Right forelimb (tissue), 1 donor: Measurements from ENCODE around the gene ZFAND5.

Source experiments
- DNase-seq: peaks from one replicate; pipeline ENCODE4 v3.0.0-alpha.2; 2018

The ZFAND5 gene

DNA sequence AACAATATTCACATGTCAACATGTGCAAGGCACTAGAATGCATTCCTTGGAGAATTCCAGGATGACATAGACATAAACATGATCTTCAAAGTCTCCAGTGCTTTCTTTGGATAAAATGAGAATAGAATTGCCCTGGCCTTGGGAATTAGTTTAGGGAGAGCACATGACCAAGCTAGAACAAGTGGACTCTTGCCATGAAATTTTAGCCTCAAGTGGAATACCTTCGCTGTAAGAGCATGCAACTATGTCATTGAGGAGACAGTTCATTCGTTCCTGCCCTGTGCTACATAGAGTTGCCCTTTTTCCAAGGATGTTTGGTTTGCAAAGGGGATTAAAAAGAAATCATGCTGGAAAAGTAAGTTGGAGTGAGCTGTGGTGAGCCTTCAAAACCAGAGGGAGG lies 42.7 kb downstream of the ZFAND5 start:
- no peak for DNase-seq

GRCh38 chr9:72315510-72316311 lies 49.3 kb downstream of the ZFAND5 start:
- DNase-seq: peak; percentile 59

DNA sequence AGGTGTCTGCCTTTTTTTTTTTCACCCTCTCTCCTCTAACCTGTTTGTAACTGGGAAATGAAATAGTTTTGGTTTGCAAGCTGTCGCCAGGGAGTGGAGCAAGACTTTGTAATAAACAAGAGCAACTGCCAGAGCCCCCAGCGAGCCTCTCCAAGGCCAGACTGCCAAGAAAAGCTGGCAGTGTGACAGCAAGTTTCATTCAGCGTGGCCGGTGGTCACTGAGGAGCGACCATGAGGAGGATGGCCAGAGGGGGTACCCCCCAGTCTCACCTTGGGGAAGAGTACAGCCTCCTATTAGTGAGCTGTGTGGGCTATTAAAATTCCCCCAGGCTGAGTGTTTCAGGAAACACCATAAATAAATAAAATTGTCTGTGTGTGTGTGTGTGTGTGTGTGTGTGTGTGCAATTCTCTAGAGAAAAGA lies 49.9 kb downstream of the ZFAND5 start:
- peak; percentile 73 for DNase-seq

DNA sequence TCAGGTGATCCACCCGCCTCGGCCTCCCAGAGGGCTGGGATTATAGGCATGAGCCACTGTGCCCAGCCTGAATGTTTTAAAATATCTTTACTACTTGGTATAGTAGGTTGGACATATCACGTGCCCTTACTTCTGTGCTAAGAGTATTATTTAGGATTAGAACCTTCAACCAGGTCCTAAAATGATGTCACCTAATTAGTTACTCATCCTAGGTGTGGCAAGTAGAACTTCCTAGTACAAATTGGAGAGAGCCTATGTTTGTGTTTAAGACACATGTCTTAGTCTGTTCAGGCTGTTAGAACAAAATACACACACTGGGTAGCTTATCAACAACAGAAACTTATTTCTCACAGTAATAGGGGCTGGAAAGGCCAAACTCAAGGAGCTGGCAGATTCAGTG lies 51.5 kb downstream of the ZFAND5 start:
- DNase-seq: no peak

- no peak for DNase-seq
These were observed 52.5 kb downstream of the ZFAND5 start for GRCh38 chr9:72312386-72312987.

GRCh38 chr9:72309364-72310133 lies 55.5 kb downstream of the ZFAND5 start:
- DNase-seq: no peak

DNA sequence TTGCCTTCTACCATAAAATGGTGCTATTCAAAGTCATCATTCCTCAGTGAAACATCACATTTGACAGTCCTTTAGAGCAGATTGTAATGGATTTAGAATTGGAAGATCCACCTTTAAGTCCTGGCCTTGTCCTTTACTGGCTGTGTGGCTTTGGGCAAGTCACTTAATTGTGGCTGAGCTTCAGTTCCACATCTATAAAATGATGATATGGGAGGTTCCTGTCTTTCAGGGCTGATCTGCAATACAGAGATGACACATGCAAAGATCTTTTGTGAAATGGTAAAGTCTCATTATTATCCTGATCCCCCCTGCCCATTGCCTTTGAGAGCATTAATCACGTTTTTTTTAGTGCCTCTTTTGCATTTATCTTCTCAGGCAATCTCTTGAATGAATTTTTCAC lies 58.2 kb downstream of the ZFAND5 start:
- DNase-seq: no peak

GRCh38 chr9:72305707-72306106 lies 59.3 kb downstream of the ZFAND5 start:
- DNase-seq: no peak

- DNase-seq: peak; percentile 78
These were observed 59.9 kb downstream of the ZFAND5 start for GRCh38 chr9:72305102-72305546.

DNA sequence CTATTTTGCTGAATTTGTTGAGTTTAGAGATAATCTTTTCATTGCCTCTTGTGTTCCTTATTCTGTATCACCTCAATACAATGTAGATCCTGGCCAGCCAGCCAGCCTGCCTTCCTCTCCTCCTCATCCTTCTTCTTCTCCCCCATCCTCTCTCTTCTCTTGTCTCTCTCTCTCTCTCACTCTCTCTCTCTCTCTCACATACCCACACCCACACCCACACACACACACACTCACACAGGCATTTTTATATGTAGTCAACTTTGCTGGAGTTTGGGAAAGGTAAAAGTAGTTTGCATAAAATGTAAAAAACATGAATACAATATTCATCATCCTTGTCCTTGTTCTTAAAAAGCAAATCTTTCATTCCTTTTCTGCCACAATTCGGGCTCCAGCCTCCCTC lies 60.5 kb downstream of the ZFAND5 start:
- DNase-seq: no peak
